WI38 (cell line): ENCODE data around the gene BAIAP2.

Experiments used
- H3K4me3 ChIP-seq: 2 replicates; pipeline ENCODE4 v1.5.1; 2011; ENCODE audit warnings: low read depth, mild to moderate bottlenecking, control low read depth, low read length
- TF ChIP-seq, protein P1 (sequence below): IDR thresholded peaks from 2 replicates; pipeline ENCODE4 v1.5.1; 2012; ENCODE audit warnings: low read depth, mild to moderate bottlenecking, control low read depth, low read length

Gene BAIAP2

DNA sequence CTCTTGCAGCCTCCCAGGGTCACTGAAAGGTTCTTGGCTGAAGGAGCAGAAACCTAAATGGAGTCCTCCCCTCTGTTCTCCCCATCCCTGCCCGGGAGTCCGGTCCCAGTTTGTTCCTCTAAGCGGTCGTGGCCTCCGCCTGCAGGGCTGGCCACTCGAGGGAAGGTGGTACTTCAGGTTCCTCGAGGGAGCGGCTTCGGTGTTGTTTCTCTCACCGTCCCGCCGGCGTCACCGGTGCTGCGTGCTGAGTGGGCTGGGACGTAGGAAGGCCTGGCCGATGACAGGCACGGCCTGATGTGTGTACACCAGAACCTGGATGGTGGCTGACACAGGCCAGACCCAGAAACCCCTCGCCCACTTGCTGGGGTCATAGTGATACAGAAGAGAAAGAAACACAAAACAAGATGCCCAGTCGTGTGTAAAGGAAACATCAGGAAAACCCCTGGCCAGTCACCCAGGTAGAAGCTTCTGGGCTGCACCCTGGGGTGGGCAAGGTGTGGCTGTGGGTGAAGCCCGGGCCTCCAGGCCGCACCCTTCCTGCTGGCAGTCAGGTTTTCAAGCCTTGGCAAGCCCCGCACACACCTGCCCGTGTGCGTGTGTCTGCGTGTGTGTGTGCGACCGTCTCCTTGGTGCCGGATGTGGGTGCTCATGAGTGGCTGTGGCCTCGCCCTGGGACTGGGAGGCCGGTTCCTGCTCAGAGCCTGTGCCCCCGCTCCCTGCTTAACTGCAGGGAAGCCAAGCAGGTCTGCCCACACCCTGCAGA, 52.0 kb downstream of the BAIAP2 start:
- H3K4me3 ChIP-seq, result no peak overlapping the region
- TF ChIP-seq, protein P1, sequence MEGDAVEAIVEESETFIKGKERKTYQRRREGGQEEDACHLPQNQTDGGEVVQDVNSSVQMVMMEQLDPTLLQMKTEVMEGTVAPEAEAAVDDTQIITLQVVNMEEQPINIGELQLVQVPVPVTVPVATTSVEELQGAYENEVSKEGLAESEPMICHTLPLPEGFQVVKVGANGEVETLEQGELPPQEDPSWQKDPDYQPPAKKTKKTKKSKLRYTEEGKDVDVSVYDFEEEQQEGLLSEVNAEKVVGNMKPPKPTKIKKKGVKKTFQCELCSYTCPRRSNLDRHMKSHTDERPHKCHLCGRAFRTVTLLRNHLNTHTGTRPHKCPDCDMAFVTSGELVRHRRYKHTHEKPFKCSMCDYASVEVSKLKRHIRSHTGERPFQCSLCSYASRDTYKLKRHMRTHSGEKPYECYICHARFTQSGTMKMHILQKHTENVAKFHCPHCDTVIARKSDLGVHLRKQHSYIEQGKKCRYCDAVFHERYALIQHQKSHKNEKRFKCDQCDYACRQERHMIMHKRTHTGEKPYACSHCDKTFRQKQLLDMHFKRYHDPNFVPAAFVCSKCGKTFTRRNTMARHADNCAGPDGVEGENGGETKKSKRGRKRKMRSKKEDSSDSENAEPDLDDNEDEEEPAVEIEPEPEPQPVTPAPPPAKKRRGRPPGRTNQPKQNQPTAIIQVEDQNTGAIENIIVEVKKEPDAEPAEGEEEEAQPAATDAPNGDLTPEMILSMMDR, result no peak

DNA sequence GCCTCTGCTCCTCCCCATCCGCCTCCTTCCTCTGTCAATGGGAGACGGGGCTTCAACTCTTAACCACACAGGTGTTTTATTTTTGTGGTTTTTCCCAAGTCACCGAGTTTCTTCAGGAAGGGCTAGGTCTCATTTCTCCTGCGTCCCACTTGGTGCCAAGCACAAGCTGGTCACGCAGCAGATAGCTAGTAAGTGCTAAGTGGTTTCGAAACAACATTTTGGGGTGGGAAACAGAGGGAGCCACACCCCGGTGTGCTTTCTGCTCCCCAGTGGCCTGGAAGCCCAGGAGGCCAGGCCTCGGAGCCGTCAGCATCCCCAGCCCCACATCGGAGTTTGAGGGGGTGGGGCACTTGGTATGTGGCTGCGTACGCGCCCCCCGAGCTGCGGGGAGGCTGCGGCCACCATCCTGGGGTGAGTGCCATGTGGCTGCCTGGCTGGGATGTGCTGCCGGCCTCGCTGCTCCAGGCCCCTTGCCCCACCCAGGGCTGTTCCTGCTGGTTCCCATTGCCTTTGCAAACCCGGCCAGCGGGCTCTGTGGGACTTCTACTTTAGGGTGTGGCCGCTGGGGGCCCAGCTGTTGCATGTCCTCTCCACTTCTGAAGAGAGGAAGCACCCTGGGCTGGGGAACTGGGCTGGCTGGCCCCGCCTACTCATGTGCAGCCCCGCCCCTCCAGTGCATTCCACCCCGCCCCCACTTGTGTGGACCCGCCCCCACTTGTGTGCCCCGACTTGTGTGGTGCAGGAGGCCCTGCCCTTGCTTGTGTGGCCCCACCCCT, 55.6 kb downstream of the BAIAP2 start:
- no peak overlapping the region for H3K4me3 ChIP-seq
- TF ChIP-seq, protein P1, result no peak

DNA sequence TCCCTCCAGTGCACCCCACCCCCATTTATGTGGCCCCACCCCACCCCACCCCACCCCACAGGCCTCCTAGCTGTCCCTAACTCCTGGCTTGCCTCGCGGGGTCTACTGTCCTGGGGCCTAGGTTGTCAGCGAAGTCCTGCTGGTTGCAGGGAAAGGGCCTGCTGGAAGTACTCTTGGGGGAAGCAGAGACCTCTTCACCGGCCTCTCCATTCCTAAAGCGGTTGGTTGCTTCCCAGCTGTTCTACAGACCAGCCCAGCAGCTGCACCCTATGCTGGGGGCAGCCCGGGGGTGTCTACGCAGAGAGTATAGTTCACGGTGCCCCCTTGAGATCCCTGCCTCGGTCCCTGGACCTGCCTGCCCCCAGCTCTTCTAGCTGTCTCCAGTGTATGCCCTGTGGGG, 56.2 kb downstream of the BAIAP2 start:
- TF ChIP-seq, protein P1, result no peak
- H3K4me3 ChIP-seq, result no peak overlapping the region

DNA sequence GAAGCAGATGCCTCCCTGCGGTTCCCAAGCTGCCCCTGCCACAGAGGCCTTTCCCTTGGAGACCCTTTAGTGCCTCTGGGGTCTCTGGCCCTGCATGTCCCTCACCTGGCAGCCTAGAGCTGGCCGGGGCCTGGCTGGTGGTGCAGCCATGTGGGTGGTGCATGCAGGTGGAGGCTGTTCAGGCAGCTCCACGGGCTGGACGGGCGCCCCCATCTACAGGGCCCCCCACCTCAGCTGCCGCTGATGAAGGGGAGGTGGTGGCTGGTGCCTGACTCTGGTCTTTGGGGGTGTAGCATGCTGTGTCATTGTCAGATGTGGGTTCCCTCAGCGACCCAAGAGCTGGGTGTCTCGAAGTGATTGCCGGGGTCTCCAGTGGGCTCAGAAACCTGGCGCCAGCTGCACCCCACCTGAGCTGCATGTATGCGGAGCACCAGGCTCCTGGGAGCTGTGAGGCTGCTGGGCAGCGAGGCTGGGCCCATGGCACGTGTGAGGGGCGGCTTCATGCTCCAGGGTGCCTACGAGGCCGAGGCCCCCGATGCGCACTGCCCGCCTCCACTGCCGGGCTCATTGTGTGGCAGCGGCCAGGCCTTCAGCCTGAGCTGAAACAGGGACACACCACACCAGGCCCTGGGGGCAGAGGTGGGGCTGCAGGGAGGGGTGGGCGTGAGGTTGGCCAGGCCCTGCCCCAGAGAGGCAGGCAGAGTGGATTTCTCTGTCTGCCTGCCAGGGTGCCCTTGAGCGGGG, 57.0 kb downstream of the BAIAP2 start:
- TF ChIP-seq, protein P1, result no peak

DNA sequence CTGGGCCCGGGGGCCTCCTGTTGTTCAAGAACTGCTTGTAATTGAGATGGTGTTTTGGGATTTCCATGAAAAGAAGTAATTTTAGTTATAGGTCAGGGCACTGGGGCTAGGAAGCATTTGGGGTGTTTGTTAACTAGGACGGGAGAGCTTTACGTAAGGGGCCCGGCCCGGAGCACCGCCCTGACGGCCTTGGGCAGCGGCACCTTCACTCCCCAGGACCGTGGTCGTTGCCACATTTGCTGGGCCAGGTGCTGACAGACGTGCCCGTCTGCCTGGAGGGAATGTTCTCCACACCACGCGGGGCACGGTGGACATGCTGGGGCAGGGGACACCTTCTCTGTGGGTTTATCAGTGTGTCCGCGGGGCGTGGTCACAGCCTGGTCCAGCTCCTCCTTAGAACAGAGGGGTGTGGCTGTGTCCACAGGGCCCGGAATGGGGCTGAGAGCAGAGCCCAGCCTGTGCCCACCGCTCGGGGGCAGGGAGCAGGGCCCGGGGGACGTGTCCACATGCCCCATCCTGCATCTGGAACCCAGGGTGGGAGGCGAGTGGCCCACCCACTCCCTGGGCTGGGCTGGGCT, 57.7 kb downstream of the BAIAP2 start:
- no peak overlapping the region for H3K4me3 ChIP-seq
- TF ChIP-seq, protein P1, result no peak

More for the DNA sequence above, 57.0 kb downstream of the BAIAP2 start:
- H3K4me3 ChIP-seq, result no peak overlapping the region

DNA sequence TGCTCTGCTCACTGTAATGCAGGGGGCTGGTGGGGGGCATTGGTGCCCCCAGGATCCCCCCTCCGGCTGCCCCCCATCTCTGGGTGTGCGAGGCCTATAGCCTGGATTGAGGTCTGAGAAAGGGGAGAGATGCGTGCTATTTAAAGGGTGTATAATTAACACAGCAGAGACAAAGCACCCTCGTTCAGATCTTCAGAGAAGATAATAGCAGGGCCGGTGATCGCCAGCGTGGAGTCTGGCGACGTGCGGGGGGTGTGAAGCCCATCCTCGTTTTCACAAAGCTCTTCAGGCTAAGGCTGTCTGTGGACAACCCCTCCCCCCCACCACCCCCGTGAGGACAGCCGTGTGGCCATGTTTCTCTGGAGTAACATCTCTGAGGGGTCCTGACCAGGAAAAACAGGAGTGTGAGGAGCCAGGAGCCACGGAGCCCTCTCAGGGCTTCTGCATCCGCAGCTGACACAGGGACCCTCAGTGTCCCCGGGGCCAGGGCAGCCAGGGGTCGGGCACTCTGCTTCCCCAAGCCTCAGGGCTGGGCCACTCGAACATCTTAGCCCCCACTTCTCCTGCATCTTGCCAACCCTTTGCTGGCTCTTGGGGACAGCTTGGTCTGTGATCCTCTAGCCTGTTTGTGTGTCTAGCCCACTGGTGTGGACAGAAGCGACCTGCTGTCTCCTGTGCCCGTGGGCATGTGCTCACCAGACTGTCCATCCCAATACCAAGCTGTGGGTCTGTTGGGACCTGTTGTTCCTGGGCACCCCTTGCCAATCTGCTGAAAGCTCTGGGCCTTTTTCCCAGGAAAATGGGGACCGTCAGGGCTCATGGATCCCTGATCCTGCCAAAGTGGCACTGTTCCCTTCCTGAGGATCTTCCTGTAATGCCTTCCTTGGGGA, 58.9 kb downstream of the BAIAP2 start:
- no peak overlapping the region for H3K4me3 ChIP-seq
- TF ChIP-seq, protein P1, result no peak
